Activated CD4-positive, alpha-beta T cell treated with anti-CD3 and anti-CD28 coated beads, Interleukin-2, amount 50 U/mL, for 24 hours (primary cell): ENCODE data around the gene UFL1.
"Not testable (repeated sequence)": the region's sequence is repeated elsewhere in the genome, so short reads cannot be mapped to it uniquely, and the experiment has no call there.

Source experiments
- DNase-seq, 2 donors: peaks; one replicate each; pipeline ENCODE4 v3.0.0-alpha.2; 2020; ENCODE audit warnings: low read depth in 1 of 2, low spot score in 1 of 2

Gene UFL1

DNA sequence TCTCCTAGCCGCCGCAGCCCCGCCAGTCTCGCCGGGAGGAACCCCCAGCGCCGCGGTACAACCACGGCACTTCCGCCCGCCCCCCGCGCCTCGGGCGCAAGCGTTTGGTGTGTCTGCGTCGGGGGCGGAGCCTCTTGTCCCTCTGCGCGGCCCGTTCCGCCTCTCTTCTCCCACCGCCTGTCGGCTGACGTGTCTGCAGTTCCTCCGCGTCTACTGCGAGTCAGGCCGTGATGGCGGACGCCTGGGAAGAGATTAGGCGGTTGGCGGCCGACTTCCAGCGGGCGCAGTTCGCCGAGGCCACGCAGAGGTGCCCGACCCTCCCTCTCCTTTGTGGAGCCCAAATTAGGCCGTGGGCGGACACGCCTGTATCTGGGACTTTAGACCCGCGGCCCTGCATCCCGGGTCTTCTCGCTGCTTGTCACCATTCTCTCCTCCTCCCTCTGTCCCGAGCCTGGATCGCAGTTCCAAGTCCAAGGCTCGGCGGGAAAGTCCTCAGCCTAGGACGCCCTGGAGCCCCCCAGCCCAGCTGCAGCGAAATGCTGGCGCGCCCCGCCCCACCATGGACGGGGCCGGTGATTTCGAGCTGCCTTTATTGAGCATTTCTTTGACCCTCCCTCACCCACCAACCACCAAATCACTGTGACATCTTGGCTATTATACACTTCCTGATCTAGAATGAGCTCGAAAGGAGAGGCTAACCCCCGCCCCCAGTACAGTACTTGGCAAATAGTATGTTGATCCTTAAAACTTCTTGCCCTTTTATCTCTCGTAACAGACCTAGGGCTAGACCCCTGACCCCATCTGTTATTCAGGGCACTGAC lies at the start of gene UFL1:
UFL1 (plus strand) TSS at position 163 of the 821 bp plus-strand sequence; CDS start at position 231, 68 bp downstream.
- peak; percentile 82 to 90 for DNase-seq

DNA sequence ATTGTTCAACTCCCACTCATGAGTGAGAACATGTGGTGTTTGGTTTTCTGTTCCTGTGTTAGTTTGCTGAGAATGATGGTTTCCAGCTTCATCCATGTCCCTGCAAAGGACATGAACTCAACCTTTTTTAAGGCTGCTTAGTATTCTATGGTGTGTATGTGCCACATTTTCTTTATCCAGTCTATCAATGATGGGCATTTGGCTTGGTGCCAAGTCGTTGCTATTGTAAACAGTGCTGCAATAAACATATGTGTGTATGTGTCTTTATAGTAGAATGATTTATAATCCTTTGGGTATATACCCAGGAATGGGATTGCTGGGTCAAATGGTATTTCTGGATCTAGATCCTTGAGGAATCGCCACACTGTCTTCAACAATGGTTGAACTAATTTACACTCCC lies 49.3 kb upstream of the UFL1 start:
- DNase-seq, result not testable (repeated sequence)

DNA sequence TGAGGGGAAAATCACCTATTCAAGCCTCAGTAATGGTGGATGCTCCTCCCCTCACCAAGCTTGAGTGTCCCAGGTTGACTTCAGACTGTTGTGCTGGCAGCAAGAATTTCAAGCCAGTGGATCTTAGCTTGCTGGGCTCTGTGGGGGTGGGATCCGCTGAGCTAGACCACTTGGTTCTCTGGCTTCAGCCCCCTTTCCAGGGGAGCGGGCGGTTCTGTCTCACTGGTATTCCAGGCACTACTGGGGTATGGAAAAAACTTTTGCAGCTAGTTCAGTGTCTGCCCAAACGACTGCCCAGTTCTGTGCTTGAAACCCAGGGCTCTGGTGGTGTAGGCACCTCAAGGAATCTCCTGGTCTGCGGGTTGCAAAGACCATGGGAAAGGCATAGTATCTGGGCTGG lies 42.9 kb upstream of the UFL1 start:
- no peak for DNase-seq

DNA sequence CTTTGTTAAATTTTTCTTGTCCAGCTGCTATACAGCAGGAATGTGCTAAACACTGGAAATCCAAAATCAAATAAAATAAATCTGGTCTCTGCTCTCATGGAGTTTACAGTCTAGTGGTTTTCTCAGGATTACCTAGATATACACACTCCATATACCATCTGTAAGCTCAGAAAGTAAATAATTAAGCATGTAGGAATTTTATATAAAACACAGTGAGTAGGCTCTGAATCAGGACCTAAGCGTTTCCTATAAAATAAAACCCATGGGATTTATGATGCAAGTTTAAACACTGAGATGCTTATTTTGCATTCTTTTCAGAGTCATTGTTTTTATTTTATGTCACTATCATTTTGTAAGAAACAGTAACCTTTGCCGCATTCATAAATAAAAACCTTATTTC lies 29.7 kb upstream of the UFL1 start:
- DNase-seq, result no peak

DNA sequence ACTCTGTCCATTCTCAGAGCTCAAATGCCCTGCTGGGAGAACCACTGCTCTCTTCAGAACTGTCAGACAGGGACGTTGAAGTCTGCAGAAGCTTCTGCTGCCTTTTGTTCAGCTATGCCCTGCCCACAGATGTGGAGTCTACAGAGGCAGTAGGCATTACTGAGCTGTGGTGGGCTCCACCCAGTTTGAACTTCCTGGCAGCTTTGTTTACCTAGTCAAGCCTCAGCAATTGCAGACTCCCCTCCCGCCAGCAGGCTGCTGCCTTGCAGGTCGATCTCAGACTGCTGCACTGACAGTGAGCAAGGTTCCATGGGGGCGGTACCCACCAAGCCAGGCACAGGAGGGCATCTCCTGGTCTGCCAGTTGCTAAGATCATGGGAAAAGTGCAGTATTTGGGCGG lies 21.8 kb upstream of the UFL1 start:
- no peak for DNase-seq

DNA sequence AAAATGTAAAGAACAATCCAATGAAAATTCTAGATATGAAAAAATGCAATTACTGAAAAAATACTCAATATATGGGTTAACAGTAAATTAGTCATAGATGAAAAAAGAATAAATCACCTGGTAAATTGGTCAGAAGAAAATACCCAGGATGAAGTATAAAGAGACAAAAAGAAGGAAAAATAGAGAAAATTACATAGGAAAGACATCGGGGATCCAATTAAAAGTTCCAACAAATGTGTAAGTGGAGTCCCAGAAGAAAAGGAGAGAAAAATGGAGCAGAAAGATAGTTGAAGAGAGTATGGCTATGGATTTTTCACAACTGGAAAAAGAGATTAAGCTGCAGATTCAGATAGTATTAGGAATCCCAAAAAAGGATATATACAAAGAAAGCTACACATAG lies 18.7 kb upstream of the UFL1 start:
- no peak for DNase-seq

DNA sequence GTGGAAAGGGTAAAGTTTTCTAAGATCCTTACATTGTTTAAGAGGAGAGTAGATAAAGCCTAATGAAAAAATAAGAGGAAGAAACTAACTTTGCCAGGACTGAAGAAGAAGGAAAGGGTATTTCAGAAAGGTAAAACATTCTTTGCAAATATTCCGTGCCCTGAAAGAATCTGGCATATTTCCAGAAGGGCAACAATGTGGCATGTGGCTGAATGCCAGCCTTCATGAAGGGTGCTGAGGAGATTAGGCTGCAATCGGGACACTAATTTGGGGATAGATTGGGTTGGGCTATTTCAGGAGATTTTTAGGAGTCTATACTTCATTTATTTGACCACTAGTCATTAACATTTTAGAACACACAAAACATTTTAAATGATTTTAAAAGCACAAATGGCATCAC lies 16.2 kb upstream of the UFL1 start:
- no peak for DNase-seq

DNA sequence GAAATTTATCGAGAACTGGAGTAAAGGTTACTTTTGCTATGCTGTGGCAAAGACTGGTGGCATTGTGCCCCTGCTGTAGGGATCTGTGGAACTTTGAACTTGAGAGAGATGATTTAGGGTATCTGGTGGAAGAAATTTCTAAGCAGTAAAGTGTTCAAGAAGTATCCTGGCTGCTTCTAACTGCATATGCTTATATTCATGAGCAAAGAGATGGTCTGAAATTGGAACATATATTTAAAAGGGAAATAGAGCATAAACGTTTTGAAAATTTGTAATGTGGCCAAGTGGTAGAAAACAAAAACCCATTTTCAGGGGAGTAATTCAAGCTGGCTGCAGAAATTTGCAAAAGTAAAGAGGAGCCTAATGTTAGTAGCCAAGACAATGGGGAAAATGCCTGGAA lies 12.3 kb upstream of the UFL1 start:
- DNase-seq, result no peak

DNA sequence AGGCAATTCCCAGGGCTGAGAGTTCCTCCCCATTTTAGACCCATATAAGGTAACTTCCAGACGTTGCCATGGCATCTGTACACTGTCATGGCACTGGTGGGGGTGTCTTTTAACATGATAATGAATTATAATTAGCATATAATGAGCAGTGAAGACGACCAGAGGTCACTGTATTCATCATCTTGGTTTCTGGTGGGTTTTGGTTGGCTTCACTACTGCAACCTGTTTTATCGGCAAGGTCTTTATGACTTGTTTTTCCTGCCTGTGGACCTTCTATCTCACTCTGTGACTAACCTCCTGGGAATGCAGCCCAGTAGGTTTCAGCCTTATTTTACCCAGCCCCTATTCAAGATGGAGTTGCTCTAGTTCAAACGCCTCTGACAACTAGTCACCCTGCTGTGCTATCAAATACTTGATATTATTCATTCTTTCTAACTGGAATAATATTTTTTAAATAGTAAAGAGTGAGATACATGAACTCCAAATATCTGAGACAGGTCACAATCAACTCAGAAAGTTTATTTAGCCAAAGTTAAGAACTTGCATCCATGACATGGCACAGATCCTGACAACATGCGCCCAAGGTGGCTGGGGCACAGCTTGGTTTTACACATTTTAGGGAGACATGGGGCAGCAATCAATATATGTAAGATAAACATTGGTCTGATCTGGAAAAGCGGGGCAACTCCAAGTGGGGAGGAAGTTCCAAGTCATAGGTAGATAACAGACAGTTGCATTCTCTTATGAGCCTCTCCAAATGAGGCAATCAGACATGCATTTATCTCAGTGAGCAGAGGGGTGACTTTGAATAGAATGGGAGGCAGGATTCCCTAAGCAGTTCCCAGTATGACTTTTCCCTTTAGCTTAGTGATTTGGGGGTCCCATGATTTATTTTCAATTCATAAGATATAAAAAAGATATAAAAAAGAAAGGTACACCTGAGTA lies 1.2 kb upstream of the UFL1 start:
- no peak for DNase-seq

DNA sequence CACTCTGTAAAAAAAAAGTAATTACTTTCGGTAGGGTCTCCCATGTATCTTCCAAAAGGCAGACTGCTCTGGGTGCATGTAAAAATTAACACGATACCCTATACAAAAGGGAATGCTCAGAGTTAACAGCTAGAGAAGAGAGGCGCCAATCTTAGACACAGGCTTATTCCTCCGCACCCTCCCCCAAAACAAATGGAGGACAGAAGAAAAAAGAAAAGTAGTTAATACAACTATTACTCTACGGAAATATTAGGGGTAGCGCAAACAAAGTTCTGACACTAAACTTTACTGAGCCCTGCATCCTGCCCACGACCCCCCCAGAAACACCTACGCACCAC lies 331 bp upstream of the UFL1 start:
- no peak for DNase-seq

DNA sequence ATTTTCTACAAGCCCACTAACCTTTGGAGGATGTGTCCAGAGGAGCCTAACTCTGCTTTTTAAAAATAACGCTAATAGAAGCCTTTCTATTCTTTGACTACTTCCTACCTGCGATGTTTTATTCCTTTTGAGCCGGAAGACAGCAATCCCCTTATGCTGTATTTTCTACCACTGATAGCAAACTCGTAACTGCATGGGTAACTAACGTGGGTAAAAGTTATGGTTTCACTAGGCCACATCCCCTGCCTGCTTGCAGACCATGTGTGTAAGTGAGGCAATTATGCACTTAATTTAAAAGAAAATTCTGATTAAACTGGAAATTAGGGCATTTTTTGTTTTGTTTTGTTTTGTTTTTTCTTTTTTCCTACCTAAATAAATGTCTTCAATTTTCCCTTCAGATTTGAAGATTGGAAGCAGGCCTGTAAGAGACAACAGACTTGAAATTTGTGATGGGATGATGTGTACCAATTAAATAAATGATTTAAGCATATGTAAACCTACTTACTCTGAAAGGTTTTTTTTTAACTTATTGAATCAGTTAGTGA lies 931 bp downstream of the UFL1 start:
- DNase-seq, result no peak

DNA sequence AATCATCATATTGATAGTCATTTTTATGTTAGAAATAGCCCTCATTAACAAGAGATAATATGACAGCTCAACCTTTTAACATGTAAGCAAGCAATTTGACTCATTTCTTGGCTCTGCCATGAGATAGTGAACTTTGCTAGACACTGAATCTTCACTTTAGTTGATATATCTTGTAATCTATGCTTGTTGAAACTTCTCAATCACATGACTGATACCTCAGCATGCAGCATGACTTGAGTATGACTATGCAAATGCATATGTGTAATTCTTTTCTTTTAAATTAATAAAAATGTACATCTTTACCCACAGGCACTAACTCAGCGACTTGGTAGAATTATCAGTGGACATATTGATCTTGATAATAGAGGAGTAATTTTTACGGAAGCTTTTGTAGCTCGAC lies 6.6 kb downstream of the UFL1 start:
- DNase-seq, result no peak

DNA sequence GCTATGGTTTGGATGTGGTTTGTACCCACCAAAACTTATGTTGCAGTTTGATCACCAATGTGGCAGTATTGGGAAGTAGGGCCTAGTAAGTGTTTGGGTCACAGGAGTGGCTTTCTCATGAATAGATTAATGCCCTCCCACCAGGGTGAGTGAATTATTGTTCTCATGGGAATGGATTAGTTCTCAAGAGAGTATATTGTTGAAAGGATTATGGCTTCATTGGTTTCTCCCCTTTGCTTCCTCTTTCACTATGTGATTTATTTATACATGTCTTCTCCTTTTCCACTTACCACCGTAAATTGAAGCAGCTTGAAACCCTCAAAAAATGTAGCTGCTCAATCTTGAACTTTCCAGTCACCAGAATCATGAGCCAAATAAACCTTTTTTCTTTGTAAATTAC lies 10.8 kb downstream of the UFL1 start:
- DNase-seq, result no peak

DNA sequence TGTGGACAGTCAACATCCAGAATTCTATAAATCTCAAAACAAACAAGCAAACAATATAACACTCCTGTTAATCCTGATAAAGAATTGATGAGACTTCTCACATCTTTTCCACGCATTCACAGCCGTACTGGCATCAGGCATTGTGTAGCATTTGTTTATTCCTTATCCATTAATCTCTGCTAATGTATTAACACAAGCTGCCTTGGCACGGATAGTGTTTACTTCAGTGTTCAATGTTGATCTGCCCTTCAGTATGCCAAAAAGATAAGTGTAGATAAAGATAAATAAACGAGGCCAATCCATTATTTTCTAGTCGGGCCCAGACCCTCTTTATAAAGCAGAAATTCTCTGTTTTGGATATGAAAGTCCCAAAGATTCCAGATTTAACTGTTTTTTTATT lies 16.1 kb downstream of the UFL1 start:
- DNase-seq, result no peak

DNA sequence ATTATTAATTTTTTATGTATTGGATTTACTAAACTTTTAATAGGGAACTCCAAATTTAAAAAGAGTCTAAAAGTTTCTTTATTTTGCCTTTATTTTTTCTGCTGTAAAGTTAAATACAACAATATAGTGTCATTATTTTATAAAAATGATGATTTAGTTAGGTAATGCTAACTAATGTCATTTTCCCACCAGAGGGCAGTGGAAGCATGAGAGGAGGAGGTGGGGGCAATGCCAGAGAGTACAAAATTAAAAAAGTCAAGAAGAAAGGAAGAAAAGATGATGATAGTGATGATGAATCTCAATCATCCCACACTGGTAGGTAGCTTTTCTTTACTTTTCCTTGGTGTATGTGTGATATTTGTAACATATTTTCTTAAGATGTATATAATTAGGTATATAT lies 21.1 kb downstream of the UFL1 start:
- no peak for DNase-seq

DNA sequence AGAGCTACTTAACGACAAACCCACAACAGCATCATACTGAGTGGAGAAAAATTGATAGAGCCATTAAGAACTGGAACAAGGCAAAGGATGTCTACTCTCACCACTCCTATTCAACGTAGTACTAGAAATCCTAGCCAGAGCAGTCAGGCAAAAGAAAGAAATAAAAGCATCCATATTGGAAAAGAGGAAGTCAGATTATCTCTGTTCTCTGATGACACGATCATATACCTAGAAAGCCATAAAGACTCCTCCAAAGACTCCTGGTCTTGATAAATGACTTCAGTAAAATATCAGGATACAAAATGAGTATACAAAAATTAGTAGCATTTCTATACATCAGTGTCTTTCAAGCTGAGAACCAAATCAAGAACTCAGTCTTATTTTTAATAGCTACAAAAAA lies 24.3 kb downstream of the UFL1 start:
- no peak for DNase-seq

DNA sequence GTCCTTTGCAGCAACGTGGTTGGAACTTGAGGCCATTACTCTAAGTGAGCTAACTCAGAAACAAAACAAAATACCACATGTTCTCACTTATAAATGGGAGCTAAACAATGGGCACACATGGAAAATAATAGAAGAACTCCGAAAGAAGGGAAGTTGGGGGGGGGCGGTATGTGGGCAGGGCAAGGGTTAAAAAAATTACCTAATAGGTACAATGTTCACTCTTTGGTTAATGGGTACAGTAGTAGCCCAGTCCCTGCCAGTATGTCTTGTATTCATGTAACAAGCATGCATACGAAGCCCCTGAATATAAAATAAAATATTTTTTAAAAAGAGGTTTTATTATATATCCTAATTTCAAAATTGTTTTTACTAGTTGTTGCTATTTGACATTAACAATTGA lies 26.0 kb downstream of the UFL1 start:
- DNase-seq, result no peak

DNA sequence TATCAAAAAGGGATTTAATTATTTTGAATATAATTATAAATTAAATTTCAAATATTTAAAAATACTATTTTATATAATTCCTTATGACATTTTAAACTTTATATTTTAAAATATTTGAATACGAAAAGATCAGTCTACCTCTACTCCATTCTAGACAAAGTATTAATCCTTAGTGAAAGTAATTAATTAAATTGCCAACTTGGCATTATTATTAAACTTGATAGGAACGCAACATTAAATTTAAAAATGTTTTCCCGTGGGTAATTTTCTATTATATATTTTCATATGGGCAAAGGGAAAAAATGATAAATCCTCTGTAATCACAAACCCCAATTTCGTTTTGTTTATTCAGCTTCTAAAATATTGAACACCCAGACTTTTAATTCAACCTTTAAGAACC lies 33.0 kb downstream of the UFL1 start:
- DNase-seq, result no peak

DNA sequence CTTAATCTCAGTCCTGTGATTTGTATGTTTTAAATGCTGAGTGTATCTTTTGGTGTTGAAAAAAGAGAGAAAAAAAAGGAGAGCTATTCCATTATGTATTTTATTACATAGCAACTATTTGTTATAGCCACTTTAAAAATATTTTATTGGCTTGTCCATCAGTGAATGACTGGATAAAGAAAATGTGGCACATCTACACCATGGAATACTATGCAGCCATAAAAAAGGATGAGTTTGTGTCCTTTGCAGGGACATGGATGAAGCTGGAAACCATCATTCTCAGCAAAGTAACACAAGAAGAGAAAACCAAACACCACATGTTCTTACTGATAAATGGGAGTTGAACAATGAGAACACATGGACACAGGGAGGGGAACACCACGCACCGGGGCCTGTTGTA lies 38.1 kb downstream of the UFL1 start:
- not testable (repeated sequence) for DNase-seq

DNA sequence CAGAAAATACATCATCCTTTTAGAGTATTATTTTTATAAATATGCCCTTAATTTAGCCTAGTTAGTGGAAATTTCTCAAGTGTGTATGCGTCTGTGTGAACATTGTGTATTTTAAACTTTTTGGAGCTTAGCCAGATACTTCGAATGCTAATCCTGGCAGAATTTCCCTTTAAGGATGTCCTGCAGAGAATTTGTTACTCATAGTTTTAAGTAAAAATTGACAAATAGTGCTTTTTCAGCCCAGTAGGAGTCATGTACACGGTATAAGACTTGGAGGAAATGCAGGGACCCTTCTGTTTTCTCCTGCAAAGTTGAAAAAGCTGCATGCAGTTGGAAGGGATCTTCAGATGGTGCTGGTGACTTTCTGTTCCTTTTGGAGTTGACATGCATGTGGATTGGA lies 41.3 kb downstream of the UFL1 start, which contains the start of gene FHL5:
FHL5 (plus strand) TSS at position 243 of the 400 bp plus-strand sequence. CDS start 40,486 bp downstream, outside the sequence.
- DNase-seq, result no peak

DNA sequence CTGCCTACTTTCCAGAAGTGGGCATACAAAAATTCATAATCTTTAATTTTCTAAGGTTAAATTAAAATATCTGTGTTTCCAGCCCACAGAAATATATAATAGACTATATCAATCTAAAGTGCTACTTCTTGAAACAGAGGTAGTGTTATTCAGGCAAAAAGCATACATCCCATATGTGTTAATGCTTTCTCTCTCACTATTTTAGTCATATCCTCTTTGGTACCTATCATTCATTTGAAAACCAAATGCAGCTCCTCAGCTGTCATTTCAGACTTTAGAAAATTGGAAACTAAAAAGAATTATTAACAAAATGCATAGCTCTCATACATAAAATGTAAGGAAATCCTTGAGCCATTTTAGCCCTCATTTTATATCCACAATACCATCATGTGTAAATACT lies 42.2 kb downstream of the UFL1 start:
- no peak for DNase-seq

DNA sequence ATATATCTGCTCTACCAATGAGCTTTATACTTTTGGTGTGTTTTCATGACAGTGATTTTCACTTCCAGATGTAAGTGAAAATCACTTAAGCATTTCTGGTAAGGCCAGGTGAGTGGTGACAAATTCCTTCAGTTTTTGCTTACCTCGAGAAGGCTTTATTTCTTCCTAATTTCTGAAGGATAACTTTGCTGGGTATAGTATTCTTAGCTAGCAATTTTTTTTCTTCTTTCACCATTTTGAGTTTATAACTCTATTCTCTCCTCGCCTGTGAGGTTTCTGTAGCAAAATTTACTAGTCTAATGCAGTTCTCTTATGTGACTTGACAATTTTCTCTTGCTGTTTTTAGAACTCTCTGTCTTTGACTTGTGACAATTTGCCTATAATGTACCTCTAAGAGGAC lies 48.4 kb downstream of the UFL1 start:
- DNase-seq, result no peak
